Stimulated activated CD4-positive, alpha-beta T cell treated with anti-CD3 and anti-CD28 coated beads, Interleukin-4, amount 100 ng/mL, for 1 hour (primary cell): ENCODE measurements around the gene NUP210L.
A peak's percentile ranks its signal among the peaks of the same experiment; 100 is the strongest.

Experiments used
- DNase-seq: peaks from one replicate; pipeline ENCODE4 v3.0.0-alpha.2; 2020

The NUP210L gene

DNA sequence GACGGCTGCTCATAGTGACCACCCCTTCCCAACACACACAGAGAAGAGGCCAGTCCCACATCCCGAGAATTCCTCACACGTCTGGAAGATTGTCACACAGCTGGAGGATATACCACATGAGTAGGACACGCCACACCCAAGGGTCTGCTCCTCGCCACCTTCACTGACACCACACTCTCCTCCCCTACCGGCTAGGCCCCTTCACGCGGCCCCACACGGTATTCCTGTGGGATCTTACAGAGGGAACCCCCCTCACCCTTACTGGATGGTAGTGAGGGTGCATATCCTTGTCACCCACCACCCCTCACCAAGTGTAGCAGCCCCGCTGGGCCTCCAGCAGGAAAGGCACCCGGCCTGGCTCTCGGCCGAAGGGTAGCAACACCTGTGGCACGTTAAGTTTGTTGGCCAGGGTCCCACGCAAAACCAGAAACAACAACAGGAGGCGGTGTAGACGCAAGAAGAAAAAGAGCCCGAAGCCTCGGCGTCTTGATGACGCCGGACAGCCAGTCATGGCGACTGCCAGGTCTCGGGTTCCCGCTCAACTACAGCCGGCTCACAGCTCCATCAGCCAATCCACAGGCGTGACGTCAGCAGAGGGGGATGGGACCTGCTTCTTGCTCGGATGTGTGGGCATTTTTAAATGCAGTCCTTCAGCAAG is at the start of gene NUP210L:
Gene NUP210L, minus strand, starts transcription at position 540 of the 658 bp plus-strand sequence.
- DNase-seq, result no peak

- DNase-seq, result no peak
These were observed 44.6 kb upstream of the NUP210L start for GRCh38 chr1:154199563-154199879.

DNA sequence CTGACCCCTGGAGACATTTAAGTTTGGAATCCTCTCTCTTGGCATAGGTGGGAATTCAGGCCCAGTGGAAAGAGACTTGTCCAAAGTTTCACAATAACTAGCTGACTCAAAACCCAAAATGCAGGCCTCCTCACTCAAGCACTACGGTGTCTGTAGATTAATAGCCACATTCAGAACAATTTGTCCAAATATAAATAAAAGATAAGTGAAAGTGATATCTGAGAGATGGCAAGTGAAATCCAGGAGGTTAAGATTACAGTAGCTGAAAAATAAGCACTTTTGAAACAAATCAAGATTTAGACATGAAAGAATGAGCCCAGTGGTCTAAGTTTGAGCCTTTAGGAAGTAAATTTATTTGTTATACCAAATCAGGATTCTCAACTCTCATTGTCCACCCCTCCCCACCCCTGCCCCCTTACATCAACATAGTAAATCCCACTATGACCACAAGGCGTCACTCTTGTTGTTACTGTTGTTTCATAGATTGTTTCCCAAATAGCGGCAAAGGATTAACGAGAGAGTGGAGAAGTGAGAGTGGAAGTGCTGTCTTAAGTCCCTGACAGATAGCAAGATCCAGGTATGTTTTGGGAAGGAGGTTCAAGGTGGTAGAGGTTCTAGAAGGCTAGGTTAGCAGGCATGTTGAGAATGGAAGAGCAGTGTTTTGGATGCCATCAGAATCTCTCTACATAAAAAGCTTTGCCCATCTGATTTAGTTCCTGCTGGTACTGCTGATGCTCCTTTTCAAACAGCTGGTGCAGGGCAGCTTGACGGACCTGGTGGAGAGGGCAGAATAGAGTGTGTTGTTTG is 44.1 kb upstream of the NUP210L start:
- no peak for DNase-seq

GRCh38 chr1:154193821-154194220 is 38.9 kb upstream of the NUP210L start:
- no peak for DNase-seq

DNA sequence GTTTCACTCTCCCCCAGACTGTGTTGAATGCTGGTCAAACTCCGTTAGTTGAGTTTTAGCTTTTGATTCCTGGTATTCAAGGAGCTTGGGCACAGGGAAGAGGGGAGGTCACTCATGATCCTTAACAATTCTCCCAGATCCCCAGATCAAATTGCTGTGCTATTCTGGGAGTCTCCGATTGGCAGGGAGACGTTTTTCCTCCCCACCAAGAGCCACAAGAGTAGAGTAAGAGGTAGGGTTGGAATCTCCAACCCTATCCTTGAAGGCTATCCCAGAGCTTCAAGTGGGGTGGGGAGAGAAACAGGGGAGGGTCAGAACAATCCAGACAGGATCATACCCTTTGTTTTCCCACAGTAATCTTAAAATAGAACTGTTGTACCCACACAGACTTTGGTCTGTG is 37.6 kb upstream of the NUP210L start:
- DNase-seq, result no peak

GRCh38 chr1:154191990-154192461 is 37.2 kb upstream of the NUP210L start, which contains the start of gene TPM3:
TPM3 (minus strand) TSS chr1:154192100; CDS start chr1:154192018, 82 bp downstream.
- DNase-seq, result no peak

- no peak for DNase-seq
These were observed 35.7 kb upstream of the NUP210L start for GRCh38 chr1:154190550-154190949.

GRCh38 chr1:154186852-154187501 is 32.1 kb upstream of the NUP210L start:
- DNase-seq, result no peak

- DNase-seq, result peak; percentile 67
These were observed 31.3 kb upstream of the NUP210L start for GRCh38 chr1:154186177-154186576.

DNA sequence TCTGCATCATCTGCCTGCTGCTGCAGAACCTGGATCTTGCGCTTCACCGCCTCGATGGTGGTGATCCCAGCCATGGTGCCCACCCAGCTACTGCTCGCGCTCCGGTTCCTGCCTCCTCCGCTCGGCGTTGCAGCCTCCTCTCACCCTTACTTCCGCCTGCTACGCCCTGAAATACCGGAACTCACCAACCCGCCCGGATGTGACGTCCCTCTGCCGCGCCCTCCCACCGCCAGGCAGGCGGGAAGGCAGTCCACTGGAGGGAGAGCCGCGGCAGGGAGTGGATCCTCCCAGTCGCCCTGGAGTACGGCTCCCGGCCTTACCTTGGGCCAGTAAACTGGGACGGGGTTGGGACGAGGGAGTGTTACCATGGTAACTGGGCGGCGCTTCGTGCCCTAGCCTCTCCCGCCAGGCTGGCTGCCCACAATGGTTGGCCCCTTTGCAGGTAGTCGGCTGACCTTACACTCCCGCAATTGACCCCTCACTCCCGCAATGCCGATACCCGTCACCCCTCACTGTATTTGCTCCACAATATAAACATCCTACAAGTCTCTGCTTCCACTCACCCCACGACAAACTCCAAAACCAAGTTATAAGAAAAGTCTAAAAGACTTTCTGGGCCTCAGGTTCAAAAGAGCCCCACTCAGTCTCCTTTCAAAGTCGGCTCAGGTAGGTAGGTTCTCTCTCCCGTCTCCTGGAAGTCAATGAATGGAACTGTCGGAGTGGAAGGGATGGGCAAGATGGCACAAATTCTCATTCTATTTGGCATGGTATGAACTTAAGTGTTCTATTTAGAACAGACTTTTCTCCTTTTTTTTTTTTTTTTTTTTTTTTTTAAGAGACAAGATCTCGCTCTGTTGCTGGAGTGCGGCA is 28.4 kb upstream of the NUP210L start:
- DNase-seq, result peak; percentile 93

DNA sequence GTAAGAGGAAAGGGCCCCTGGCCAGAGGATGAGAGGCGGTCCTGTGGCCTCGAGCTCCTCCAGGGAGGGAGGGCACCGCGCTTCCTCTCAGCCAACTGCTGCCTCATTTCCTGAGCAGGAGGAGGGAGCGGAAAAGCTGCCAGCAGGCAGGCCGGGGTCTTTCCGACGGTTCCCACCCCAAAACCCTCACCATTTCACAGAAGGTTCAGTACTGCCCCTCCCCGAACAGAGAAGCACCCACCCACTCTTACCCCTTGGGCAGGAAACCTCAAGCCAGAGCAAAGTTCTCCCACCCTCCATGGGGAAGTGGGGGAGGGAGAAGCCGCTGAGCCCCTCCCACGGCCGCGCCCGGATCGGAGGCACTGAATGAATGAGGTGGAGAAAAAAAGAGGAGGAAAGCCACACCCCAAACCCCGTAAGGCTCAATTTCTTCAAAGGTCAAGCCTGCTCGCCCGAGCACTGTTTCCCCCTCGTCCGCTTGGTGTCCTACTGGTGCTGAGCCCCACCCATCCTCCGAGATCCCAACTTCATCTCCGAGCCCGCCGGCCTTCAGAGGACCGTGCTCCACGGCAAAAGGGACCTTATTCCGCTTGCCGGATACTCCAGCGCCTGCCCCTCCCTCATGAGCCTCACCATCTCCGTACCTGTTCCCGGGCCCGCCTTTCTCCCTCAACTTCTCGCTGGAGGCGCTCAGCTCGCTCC is 27.6 kb upstream of the NUP210L start:
- peak; percentile 67 for DNase-seq

DNA sequence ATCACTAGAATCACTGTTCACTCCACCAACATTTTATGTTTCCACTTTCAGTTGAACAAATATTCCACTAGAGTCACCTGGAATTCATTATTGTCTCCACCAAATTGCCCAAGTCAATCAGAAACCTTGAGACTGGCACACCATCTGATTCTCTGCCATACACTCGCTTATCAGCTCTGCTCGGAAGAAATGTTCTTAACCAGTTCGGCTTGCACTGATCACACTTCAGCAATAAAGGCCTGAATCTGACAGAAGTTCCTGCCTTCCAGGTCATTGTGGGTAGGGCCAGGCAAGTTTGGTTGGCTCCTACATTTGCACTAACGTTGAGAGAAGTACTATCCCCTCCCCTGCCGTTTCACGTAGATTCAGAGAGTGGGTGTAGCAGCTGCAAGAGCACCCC is 27.1 kb upstream of the NUP210L start:
- DNase-seq, result no peak

DNA sequence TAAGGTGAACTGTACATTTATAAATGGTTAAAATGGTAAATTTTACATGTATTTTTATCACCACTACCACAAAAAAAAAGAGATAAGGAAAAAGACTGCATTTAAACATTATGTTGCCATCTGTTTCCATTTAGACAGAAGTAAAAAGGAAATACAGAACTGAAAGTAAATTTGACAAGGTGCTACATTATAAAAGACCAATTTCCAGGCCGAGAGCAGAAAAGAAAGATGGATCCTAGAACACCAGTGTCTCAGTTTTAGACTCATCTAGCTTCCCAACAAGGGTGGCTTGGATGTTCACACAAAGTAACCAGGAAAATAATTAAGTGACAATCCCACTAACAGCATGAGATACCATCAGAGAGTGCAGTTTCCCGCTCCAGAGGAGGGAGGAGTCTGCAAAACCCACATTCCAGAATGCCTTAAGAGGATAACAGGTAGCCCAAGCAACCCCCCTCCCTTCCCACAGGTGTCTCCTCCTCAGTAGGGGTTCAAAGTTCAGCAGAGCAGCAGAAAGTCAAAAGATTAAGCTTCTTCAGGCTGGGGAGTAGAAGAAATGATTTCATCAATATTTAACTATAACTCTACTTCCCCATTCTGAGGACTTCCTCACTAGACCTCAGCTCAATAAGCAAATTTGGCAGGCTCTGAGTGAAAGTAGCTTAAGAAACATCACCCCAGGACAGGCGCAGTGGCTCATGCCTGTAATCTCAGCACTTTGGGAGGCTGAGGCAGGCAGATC is 25.2 kb upstream of the NUP210L start:
- no peak for DNase-seq

- no peak for DNase-seq
These were observed 24.3 kb upstream of the NUP210L start for GRCh38 chr1:154178911-154179811.

DNA sequence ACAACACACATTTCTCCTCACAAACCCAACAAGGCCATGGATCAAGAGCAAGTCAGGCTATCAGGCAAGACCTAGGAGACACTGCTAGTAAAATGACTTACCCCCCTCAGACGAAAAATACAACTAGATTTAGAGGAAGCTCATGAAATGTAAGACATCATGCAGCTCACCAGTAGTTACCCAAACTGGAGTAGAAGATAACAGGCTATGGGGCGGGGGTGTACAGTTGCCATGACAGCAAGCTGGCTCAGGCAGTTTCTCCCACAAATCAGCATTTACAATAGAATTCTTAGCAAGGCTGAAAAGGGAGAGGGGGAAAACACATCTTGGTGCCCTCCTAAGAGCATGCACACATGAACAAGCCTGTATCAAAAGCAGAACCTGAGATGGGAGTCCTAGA is 23.1 kb upstream of the NUP210L start:
- peak; percentile 31 for DNase-seq

DNA sequence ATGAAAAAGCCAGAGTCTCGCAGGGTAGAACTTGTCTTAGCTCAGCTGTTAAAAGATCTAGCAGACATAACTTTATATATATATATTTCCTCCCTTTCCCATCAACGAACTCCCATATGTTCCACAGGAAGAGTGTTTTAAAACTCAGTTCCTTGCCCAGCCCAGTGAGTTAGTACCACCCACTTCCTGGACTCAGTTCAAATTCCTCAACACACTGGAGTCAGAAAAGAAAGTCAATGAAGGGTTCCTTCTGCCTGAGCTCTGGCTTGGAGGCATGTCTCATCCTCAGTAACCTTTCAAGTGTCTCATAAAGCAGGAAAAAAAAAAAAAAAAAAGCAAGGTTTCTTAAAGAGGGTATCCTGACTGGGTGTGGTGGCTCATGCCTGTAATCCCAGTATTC is 21.5 kb upstream of the NUP210L start:
- DNase-seq, result no peak

- no peak for DNase-seq
These were observed 19.8 kb upstream of the NUP210L start for GRCh38 chr1:154174654-154175053.

DNA sequence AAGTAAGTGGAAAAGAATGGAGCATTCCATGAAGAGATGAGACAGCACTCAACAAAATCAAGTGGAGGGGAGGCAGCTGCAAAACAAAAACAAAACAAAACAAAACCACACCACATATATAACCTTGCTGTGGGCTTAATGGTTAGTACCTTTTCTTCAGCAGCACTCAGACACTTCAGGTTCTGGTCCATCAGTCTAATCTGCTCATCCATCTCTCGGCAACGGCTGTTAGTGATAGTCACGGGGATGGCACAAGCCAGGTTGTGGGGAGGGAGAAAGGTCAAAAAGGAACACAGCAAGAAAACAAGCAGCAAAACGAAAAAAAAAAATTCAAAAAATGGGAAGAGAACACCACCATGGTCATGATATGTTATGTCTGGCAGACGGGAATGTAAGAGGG is 17.0 kb upstream of the NUP210L start:
- DNase-seq, result no peak

GRCh38 chr1:154171223-154171583 is 16.3 kb upstream of the NUP210L start:
- DNase-seq, result no peak

DNA sequence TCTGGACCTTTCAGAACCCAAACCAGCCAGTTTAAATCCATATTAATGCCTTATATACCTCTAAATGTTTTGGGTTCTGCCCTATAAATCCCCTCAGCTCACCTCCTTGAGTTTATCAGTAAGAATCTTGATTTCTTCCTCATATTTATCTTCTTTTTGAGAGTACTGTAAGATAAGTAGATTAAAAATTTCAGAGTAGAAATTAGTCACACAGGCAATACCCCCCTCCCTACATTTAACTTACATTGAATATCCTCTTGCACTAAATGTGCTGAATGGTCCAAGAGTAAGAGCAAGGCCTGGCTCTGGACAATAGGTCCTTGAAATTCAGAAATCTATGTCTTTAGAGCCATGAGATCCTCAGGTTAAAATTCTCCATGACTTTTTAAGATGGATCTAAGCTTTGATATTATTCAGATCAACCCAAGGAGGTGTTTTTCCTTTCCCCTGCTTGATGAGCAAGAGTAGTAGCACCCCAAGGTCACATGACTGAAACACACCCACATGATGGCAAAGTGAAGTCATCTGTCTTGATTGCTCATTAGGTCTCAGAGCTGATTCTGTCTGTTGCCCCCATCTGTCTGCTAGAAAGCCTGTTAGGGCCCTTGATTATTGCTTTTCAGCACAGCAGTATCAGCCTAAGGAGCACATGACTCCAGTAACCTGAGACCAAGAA is 15.8 kb upstream of the NUP210L start:
- peak; percentile 43 for DNase-seq
